Immature natural killer cell (primary cell): ENCODE measurements around the gene HOMEZ. TPM values are rescaled to one million over a fixed set of nuclear protein-coding genes. Genes with fewer than 3 reads are reported as not detected.

Source experiments
- DNase-seq, 3 donors: peaks; one replicate each; pipeline ENCODE4 v3.0.0; 2022; ENCODE audit warnings: mixed read lengths in 1 of 3
- H3K27ac Mint-ChIP-seq, 6 donors: one replicate each; pipeline ENCODE4 v1.8.0; 2020; ENCODE audit warnings: mixed read lengths in 6 of 6, mild to moderate bottlenecking in 5 of 6, inconsistent platforms in 4 of 6, moderate library complexity in 3 of 6
- H3K27me3 Mint-ChIP-seq, 3 donors: one replicate each; pipeline ENCODE4 v1.8.0; 2020 to 2021; ENCODE audit warnings: low read depth in 3 of 3, mild to moderate bottlenecking in 3 of 3, mixed read lengths in 3 of 3, moderate library complexity in 3 of 3, inconsistent platforms in 1 of 3
- H3K36me3 Mint-ChIP-seq, 3 donors: one replicate each; pipeline ENCODE4 v1.8.0; 2020; ENCODE audit warnings: mixed read lengths in 3 of 3, inconsistent platforms in 2 of 3, mild to moderate bottlenecking in 2 of 3
- H3K4me1 Mint-ChIP-seq, 2 donors: one replicate each; pipeline ENCODE4 v1.8.0; 2020; ENCODE audit warnings: inconsistent platforms in 2 of 2, mild to moderate bottlenecking in 2 of 2, mixed read lengths in 2 of 2, moderate library complexity in 1 of 2
- H3K4me3 Mint-ChIP-seq, 5 donors: one replicate each; pipeline ENCODE4 v1.8.0; 2020; ENCODE audit warnings: mild to moderate bottlenecking in 5 of 5, mixed read lengths in 5 of 5, inconsistent platforms in 3 of 5, moderate library complexity in 3 of 5
- H3K9me3 Mint-ChIP-seq, 6 donors: one replicate each; pipeline ENCODE4 v1.8.0; 2020; ENCODE audit warnings: mild to moderate bottlenecking in 6 of 6, mixed read lengths in 6 of 6, inconsistent platforms in 4 of 6, moderate library complexity in 3 of 6
- polyA plus RNA-seq, 3 donors: library from polyadenylated mRNA; unstranded; fragments of 300-500 nt; fragmentation: Illumina TruSeq; gene quantifications; one replicate each; pipeline ENCODE4 v1.2.3, GENCODE V29; 2021

The HOMEZ gene
- polyA plus RNA-seq, 3 donors from 2014 or later, result 1.2 to 4.9 (median 2.1) TPM

- Mint-ChIP-seq H3K27me3 (peaks cover 6 to 13% (median 7%) of the 10 kb centered on the region in 3 donors), H3K9me3 (no peaks in the 10 kb centered on the region), H3K4me1 (peaks cover 27 to 36% of the 10 kb centered on the region in 2 donors), H3K27ac (peak within 1 kb of the TSS; percentile 97 to 100 (median 98)), H3K36me3 (peaks cover 8 to 20% (median 10%) of the 10 kb centered on the region in 3 donors), H3K4me3 (peak within 1 kb of the TSS; percentile 90 to 93 (median 91))
- DNase-seq, result peak; percentile 98 to 99 (median 99)
These were observed 34.9 kb upstream of the HOMEZ start, which contains the start of gene PABPN1 for GRCh38 chr14:23320584-23321571. Gene PABPN1 (plus strand): TSS chr14:23321457. CDS start chr14:23321470, 13 bp downstream.

GRCh38 chr14:23319746-23320583 is 34.0 kb upstream of the HOMEZ start:
- peaks cover 6 to 10% (median 7%) of the 10 kb centered on the region in 3 donors for H3K27me3 Mint-ChIP-seq
- H3K4me1 Mint-ChIP-seq, result peaks cover 27 to 36% of the 10 kb centered on the region in 2 donors
- H3K4me3 Mint-ChIP-seq, result peak overlapping the region; percentile 90 to 93 (median 91)
- peaks cover 4 to 19% (median 10%) of the 10 kb centered on the region in 3 donors for H3K36me3 Mint-ChIP-seq
- no peak for DNase-seq
- H3K9me3 Mint-ChIP-seq, result no peaks in the 10 kb centered on the region
- peak overlapping the region; percentile 97 to 100 (median 98) for H3K27ac Mint-ChIP-seq

- H3K27ac Mint-ChIP-seq, result no peak overlapping the region
- no peak for DNase-seq
- H3K27me3 Mint-ChIP-seq, result peaks cover 4 to 10% (median 7%) of the 10 kb centered on the region in 3 donors
- no peak overlapping the region for H3K4me3 Mint-ChIP-seq
- H3K9me3 Mint-ChIP-seq, result no peaks in the 10 kb centered on the region
- H3K36me3 Mint-ChIP-seq, result peaks cover 0 to 4% (median 3%) of the 10 kb centered on the region in 3 donors
- peaks cover 12 to 15% of the 10 kb centered on the region in 2 donors for H3K4me1 Mint-ChIP-seq
These were observed 30.4 kb upstream of the HOMEZ start for GRCh38 chr14:23316300-23316699.

GRCh38 chr14:23310546-23310945 is 24.6 kb upstream of the HOMEZ start:
- Mint-ChIP-seq H3K27me3 (peaks cover 0 to 7% (median 4%) of the 10 kb centered on the region in 3 donors), H3K27ac (peak overlapping the region in 1 of 6 donors; percentile 34), H3K4me3 (no peak overlapping the region), H3K36me3 (peaks cover 0 to 3% (median 0%) of the 10 kb centered on the region in 3 donors), H3K9me3 (no peaks in the 10 kb centered on the region), H3K4me1 (peaks cover 24 to 27% of the 10 kb centered on the region in 2 donors)
- no peak for DNase-seq

- peak overlapping the region in 4 of 6 donors; percentile 23 to 76 (median 57) for H3K27ac Mint-ChIP-seq
- peak overlapping the region in 1 of 5 donors; percentile 42 for H3K4me3 Mint-ChIP-seq
- H3K9me3 Mint-ChIP-seq, result no peaks in the 10 kb centered on the region
- H3K36me3 Mint-ChIP-seq, result peaks cover 0 to 3% (median 0%) of the 10 kb centered on the region in 3 donors
- H3K27me3 Mint-ChIP-seq, result peaks cover 0 to 10% (median 4%) of the 10 kb centered on the region in 3 donors
- no peak for DNase-seq
- H3K4me1 Mint-ChIP-seq, result peaks cover 27 to 35% of the 10 kb centered on the region in 2 donors
These were observed 23.0 kb upstream of the HOMEZ start for GRCh38 chr14:23308721-23309445.

- H3K36me3 Mint-ChIP-seq, result peaks cover 0 to 3% (median 0%) of the 10 kb centered on the region in 3 donors
- H3K27ac Mint-ChIP-seq, result peak overlapping the region; percentile 84 to 92 (median 90)
- no peak for DNase-seq
- H3K27me3 Mint-ChIP-seq, result peaks cover 0 to 10% (median 4%) of the 10 kb centered on the region in 3 donors
- peak overlapping the region; percentile 78 to 83 (median 82) for H3K4me3 Mint-ChIP-seq
- H3K9me3 Mint-ChIP-seq, result no peaks in the 10 kb centered on the region
- H3K4me1 Mint-ChIP-seq, result peaks cover 31 to 40% of the 10 kb centered on the region in 2 donors
These were observed 22.0 kb upstream of the HOMEZ start for GRCh38 chr14:23307687-23308644.

- Mint-ChIP-seq H3K4me1 (peaks cover 36 to 46% of the 10 kb centered on the region in 2 donors), H3K9me3 (no peaks in the 10 kb centered on the region), H3K27me3 (peaks cover 6 to 13% (median 7%) of the 10 kb centered on the region in 3 donors), H3K27ac (peak overlapping the region; percentile 84 to 92 (median 90)), H3K36me3 (no peaks in the 10 kb centered on the region), H3K4me3 (peak overlapping the region; percentile 78 to 83 (median 82))
- DNase-seq, result no peak
These were observed 21.2 kb upstream of the HOMEZ start for GRCh38 chr14:23307146-23307530.

GRCh38 chr14:23306412-23307145 is 20.6 kb upstream of the HOMEZ start, which contains the start of gene BCL2L2:
Gene BCL2L2 (plus strand): TSS chr14:23306833. CDS start chr14:23307768, 935 bp downstream.
- Mint-ChIP-seq H3K36me3 (no peaks in the 10 kb centered on the region), H3K27me3 (peaks cover 6 to 13% (median 7%) of the 10 kb centered on the region in 3 donors), H3K4me3 (peak within 1 kb of the TSS; percentile 78 to 83 (median 82)), H3K27ac (peak within 1 kb of the TSS; percentile 84 to 92 (median 90)), H3K4me1 (peaks cover 36 to 46% of the 10 kb centered on the region in 2 donors), H3K9me3 (no peaks in the 10 kb centered on the region)
- DNase-seq, result peak; percentile 58 to 65 (median 65)

- Mint-ChIP-seq H3K4me1 (peaks cover 45 to 58% of the 10 kb centered on the region in 2 donors), H3K27ac (peak within 1 kb of the TSS; percentile 98 to 100 (median 99)), H3K4me3 (peak within 1 kb of the TSS; percentile 96 to 100 (median 99)), H3K9me3 (no peaks in the 10 kb centered on the region), H3K36me3 (peaks cover 0 to 3% (median 0%) of the 10 kb centered on the region in 3 donors), H3K27me3 (peaks cover 6 to 13% (median 10%) of the 10 kb centered on the region in 3 donors)
- peak; percentile 64 to 66 (median 64) for DNase-seq
These were observed 16.6 kb upstream of the HOMEZ start, which contains the start of gene PPP1R3E for GRCh38 chr14:23302290-23303225. Gene PPP1R3E (minus strand): TSS chr14:23302859. CDS start chr14:23302576, 283 bp downstream.

GRCh38 chr14:23301969-23302289 is 16.0 kb upstream of the HOMEZ start:
- Mint-ChIP-seq H3K36me3 (peaks cover 0 to 4% (median 0%) of the 10 kb centered on the region in 3 donors), H3K4me1 (peaks cover 39 to 52% of the 10 kb centered on the region in 2 donors), H3K4me3 (peak overlapping the region; percentile 87 to 100 (median 96)), H3K27me3 (peaks cover 6 to 13% (median 10%) of the 10 kb centered on the region in 3 donors), H3K27ac (peak overlapping the region; percentile 82 to 99 (median 92)), H3K9me3 (no peaks in the 10 kb centered on the region)
- DNase-seq, result no peak
